Stimulated activated CD8-positive, alpha-beta memory T cell treated with anti-CD3 and anti-CD28 coated beads, Interleukin-4, amount 100 ng/mL, for 4 hours (primary cell): Measurements from ENCODE around the gene GFPT2.

Source experiments
- DNase-seq, 2 donors: peaks; one replicate each; pipeline ENCODE4 v3.0.0-alpha.2; 2020; ENCODE audit warnings: low read depth in 2 of 2, low spot score in 1 of 2

The GFPT2 gene

GRCh38 chr5:180287868-180288267, 65.3 kb downstream of the GFPT2 start:
- no peak for DNase-seq

- DNase-seq: no peak
Observed at GRCh38 chr5:180287404-180287803, 65.7 kb downstream of the GFPT2 start.

GRCh38 chr5:180284149-180284548, 69.0 kb downstream of the GFPT2 start:
- no peak for DNase-seq

- no peak for DNase-seq
Observed at GRCh38 chr5:180283026-180283615, 70.0 kb downstream of the GFPT2 start.

GRCh38 chr5:180282281-180282680, 70.9 kb downstream of the GFPT2 start:
- no peak for DNase-seq

GRCh38 chr5:180281706-180282105, 71.4 kb downstream of the GFPT2 start:
- no peak for DNase-seq

- no peak for DNase-seq
Observed at GRCh38 chr5:180274695-180275094, 78.4 kb downstream of the GFPT2 start.

- DNase-seq: no peak
Observed at GRCh38 chr5:180271221-180271620, 81.9 kb downstream of the GFPT2 start.

- no peak for DNase-seq
Observed at GRCh38 chr5:180259260-180259611, 93.9 kb downstream of the GFPT2 start.

- DNase-seq: no peak
Observed at GRCh38 chr5:180253036-180253824, 99.9 kb downstream of the GFPT2 start.

- no peak for DNase-seq
Observed at GRCh38 chr5:180251887-180252286, 101.2 kb downstream of the GFPT2 start.

- no peak for DNase-seq
Observed at GRCh38 chr5:180251141-180251540, 102.0 kb downstream of the GFPT2 start.
